Keratinocyte (primary cell): ENCODE data around the gene SSH3. TPM values are rescaled to one million over a fixed set of nuclear protein-coding genes. Genes with fewer than 3 reads are reported as not detected.

Source experiments
- DNase-seq: peaks from one replicate; pipeline ENCODE4 v3.0.0-alpha.2; 2011; ENCODE audit warnings: low read depth, missing footprints, low spot score
- FAIRE-seq: peaks from 2 replicates; lab custom pipeline; 2011; peaks lifted over from hg19 to GRCh38; lab: Jason Lieb, UNC
- H2AFZ ChIP-seq: 2 replicates; pipeline ENCODE4 v1.6.0; 2012; ENCODE audit warnings: low read length, control low read depth, inconsistent platforms; ENCODE audit not compliant: control insufficient read depth
- H3K27ac ChIP-seq: 2 replicates; pipeline ENCODE4 v1.5.1; 2011; ENCODE audit warnings: low read length; ENCODE audit not compliant: control insufficient read depth, insufficient read depth
- H3K27me3 ChIP-seq: 3 replicates; pipeline ENCODE4 v1.6.0; 2011; ENCODE audit warnings: low read length; ENCODE audit not compliant: control insufficient read depth, insufficient read depth; ENCODE audit errors: extremely low read depth
- H3K36me3 ChIP-seq, 2 experiments: 2 replicates in 1 of 2; 3 replicates in 1 of 2; pipeline ENCODE4 v1.5.1; 2011; ENCODE audit warnings: low read length in 2 of 2, mild to moderate bottlenecking in 1 of 2; ENCODE audit not compliant: control insufficient read depth in 2 of 2, insufficient read depth in 2 of 2; ENCODE audit errors: extremely low read depth in 1 of 2
- H3K4me1 ChIP-seq: 3 replicates; pipeline ENCODE4 v1.5.1; 2011; ENCODE audit warnings: low read length; ENCODE audit not compliant: control insufficient read depth, insufficient read depth; ENCODE audit errors: extremely low read depth
- H3K4me2 ChIP-seq: 3 replicates; pipeline ENCODE4 v1.6.0; 2011; ENCODE audit warnings: low read depth, low read length; ENCODE audit not compliant: control insufficient read depth, insufficient read depth; ENCODE audit errors: extremely low read depth
- H3K4me3 ChIP-seq, 3 experiments: fragments of 200-600 bp in 1 of 3; sonication (generic) in 1 of 3; 2 replicates in 2 of 3; 3 replicates in 1 of 3; pipeline ENCODE4 v1.5.1; 2011 to 2016; ENCODE audit warnings: low read length in 3 of 3, mild to moderate bottlenecking in 3 of 3, control low read depth in 2 of 3, inconsistent platforms in 1 of 3, low read depth in 1 of 3, mixed read lengths in 1 of 3, mixed run types in 1 of 3, moderate library complexity in 1 of 3; ENCODE audit not compliant: control insufficient read depth in 2 of 3, insufficient read depth in 2 of 3; ENCODE audit errors: extremely low read depth in 1 of 3
- H3K79me2 ChIP-seq: 2 replicates; pipeline ENCODE4 v1.6.0; 2012; ENCODE audit warnings: low read length; ENCODE audit not compliant: control insufficient read depth, insufficient read depth
- H3K9ac ChIP-seq: 3 replicates; pipeline ENCODE4 v1.6.0; 2011; ENCODE audit warnings: low read length; ENCODE audit not compliant: control insufficient read depth, insufficient read depth; ENCODE audit errors: extremely low read depth
- H3K9me1 ChIP-seq: 3 replicates; pipeline ENCODE4 v1.6.0; 2011; ENCODE audit warnings: low read length; ENCODE audit not compliant: control insufficient read depth, insufficient read depth; ENCODE audit errors: extremely low read depth
- H3K9me3 ChIP-seq: 2 replicates; pipeline ENCODE4 v1.5.1; 2012; ENCODE audit warnings: low read depth, low read length; ENCODE audit not compliant: control insufficient read depth
- H4K20me1 ChIP-seq: 3 replicates; pipeline ENCODE4 v1.6.0; 2011; ENCODE audit warnings: low read length; ENCODE audit not compliant: control insufficient read depth, insufficient read depth; ENCODE audit errors: extremely low read depth
- EZH2 ChIP-seq: IDR thresholded peaks from one replicate; pipeline ENCODE4 v1.6.1; 2012; ENCODE audit warnings: inconsistent platforms, mild to moderate bottlenecking, low read length, moderate library complexity
- dilution Hi-C: fragments of 300-500 bp; cut with MboI; formaldehyde crosslinking; loops from one replicate; pipeline ENCODE4 v1.7.0; 2020; ENCODE audit warnings: low sequenced_read_pairs; ENCODE audit not compliant: extremely low pct_ligation_motif_present
- polyA plus RNA-seq, 5 experiments: library from polyadenylated mRNA; depleted of rRNA in 3 of 5; stranded (reverse) in 3 of 5; stranded (forward) in 1 of 5; unstranded in 1 of 5; fragments of >200 nt; gene quantifications; 1 replicate in 1 of 5; 2 replicates in 3 of 5; 3 replicates in 1 of 5; pipeline versions ENCODE4 v1.2.1 to v1.2.3, GENCODE V29; 2011 to 2012; ENCODE audit warnings: missing spikeins in 2 of 5, low read depth in 1 of 5, low replicate concordance in 1 of 5
- TF ChIP-seq, protein P1 (sequence below), 3 experiments: IDR thresholded peaks in 1 of 3; conservative IDR thresholded peaks in 1 of 3; optimal IDR thresholded peaks in 1 of 3; 2 replicates in 2 of 3; 3 replicates in 1 of 3; pipeline versions ENCODE3 to v1.5.1; 2011; ENCODE audit warnings: low read length in 3 of 3, mild to moderate bottlenecking in 3 of 3, moderate library complexity in 2 of 3, control low read depth in 1 of 3, inconsistent platforms in 1 of 3; ENCODE audit not compliant: insufficient read depth in 2 of 3; ENCODE audit errors: extremely low read depth in 1 of 3

The SSH3 gene
- polyA plus RNA-seq, 1 donor (not counting 4 experiments of a cell fraction or from before 2014, with no cell fraction given): 24.8 TPM

DNA sequence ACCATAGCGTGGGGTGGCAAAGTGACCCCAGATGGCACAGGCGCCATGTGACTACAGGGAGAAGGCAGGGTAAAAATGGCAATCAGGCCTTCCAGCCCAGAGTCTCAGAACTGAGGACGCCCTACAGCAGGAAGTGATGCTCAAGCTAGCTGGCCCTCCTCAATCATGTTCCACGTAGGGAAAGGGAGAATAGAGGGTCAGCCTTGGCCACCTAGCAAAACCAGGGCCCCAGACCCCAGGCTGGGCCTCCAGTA, 15.2 kb upstream of the SSH3 start:
- H3K36me3 ChIP-seq: peaks cover 28 to 34% of the 10 kb centered on the region in 2 experiments
- no peak for FAIRE-seq

DNA sequence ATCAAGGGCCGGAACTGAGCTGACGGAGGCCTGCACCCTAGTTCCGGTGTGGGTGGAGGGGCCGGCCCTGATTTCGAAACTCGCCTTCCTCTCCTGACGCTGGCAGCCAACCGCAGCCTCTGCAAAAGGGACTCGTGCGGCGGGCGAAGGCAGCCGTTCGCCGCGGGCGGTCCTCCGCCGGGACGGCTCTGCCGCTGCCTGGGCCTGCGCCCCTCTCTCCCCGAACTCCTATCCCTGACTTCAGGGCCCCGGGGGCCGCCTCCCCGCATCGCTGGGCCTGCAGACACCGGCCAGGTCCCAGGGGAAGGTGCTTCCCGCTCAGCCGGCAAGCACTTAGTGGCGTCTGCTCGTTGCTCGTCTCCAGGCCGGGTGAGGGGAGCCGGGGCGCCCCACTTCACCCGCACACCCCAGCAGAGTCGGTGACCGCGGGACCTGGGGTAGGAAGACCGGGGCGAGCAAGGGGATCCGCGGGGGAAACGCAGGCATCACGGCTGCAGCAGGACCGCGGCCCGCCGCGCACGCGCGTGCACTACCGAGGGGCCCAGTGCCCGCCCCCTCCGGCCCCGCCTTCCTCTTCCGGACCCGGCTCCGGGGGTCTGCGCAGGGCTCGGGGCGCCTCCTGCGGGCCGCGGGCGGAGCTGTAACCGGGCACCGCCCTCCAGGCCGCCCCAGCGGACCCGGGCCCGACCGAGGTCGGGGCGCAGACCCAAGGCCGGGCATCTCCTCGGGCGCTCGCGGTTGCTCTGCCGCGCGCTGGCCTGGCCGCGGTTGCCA, 14.7 kb upstream of the SSH3 start:
- dilution Hi-C loops: no loop called here
- no peak for FAIRE-seq

More for the DNA sequence above, 15.2 kb upstream of the SSH3 start:
- H3K4me2 ChIP-seq: peak overlapping the region; percentile 34
- dilution Hi-C loops: no loop called here
- no peak for DNase-seq
- H2AFZ ChIP-seq: no peak overlapping the region
- peak overlapping the region; percentile 67 for H3K27ac ChIP-seq
- TF ChIP-seq EZH2: no peak
- TF ChIP-seq, protein P1, sequence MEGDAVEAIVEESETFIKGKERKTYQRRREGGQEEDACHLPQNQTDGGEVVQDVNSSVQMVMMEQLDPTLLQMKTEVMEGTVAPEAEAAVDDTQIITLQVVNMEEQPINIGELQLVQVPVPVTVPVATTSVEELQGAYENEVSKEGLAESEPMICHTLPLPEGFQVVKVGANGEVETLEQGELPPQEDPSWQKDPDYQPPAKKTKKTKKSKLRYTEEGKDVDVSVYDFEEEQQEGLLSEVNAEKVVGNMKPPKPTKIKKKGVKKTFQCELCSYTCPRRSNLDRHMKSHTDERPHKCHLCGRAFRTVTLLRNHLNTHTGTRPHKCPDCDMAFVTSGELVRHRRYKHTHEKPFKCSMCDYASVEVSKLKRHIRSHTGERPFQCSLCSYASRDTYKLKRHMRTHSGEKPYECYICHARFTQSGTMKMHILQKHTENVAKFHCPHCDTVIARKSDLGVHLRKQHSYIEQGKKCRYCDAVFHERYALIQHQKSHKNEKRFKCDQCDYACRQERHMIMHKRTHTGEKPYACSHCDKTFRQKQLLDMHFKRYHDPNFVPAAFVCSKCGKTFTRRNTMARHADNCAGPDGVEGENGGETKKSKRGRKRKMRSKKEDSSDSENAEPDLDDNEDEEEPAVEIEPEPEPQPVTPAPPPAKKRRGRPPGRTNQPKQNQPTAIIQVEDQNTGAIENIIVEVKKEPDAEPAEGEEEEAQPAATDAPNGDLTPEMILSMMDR (optimal IDR thresholded peaks at IDR 0.05 in 1 of 3, IDR thresholded peaks at IDR 0.05 in 1 of 3, conservative IDR thresholded peaks at IDR 0.05 in 1 of 3; ENCODE audit: extremely low read depth in 1 of 3, insufficient read depth in 2 of 3, low read length in 3 of 3): no peak
- no peaks in the 10 kb centered on the region for H3K9me3 ChIP-seq
- H3K79me2 ChIP-seq: peaks cover 25% of the 10 kb centered on the region
- H3K4me1 ChIP-seq: peaks cover 27% of the 10 kb centered on the region
- H3K9ac ChIP-seq: peak overlapping the region; percentile 63
- H3K4me3 ChIP-seq: peak overlapping the region in 2 of 3 experiments; percentile 64 to 71
- no peaks in the 10 kb centered on the region for H3K27me3 ChIP-seq
- H3K9me1 ChIP-seq: no peaks in the 10 kb centered on the region
- no peaks in the 10 kb centered on the region for H4K20me1 ChIP-seq

More for the DNA sequence above, 14.7 kb upstream of the SSH3 start:
- Histone ChIP-seq H3K27me3 (no peaks in the 10 kb centered on the region), H3K9ac (peak overlapping the region; percentile 63), H3K36me3 (peaks cover 24 to 29% of the 10 kb centered on the region in 2 experiments), H2AFZ (peak overlapping the region; percentile 40), H3K79me2 (peaks cover 27% of the 10 kb centered on the region), H3K4me2 (peak overlapping the region; percentile 34), H3K4me3 (peak overlapping the region; percentile 64 to 76 (median 71)), H3K9me3 (no peaks in the 10 kb centered on the region), H3K27ac (peak overlapping the region; percentile 67), H3K9me1 (no peaks in the 10 kb centered on the region), H4K20me1 (no peaks in the 10 kb centered on the region), H3K4me1 (peaks cover 30% of the 10 kb centered on the region)
- no peak for DNase-seq
- no peak for TF ChIP-seq EZH2
- TF ChIP-seq, protein P1 (optimal IDR thresholded peaks at IDR 0.05 in 1 of 3, IDR thresholded peaks at IDR 0.05 in 1 of 3, conservative IDR thresholded peaks at IDR 0.05 in 1 of 3; ENCODE audit: extremely low read depth in 1 of 3, insufficient read depth in 2 of 3, low read length in 3 of 3): peak in 1 of 3 experiments; percentile 20
